Spleen (tissue), 11 donors: ENCODE measurements around the gene FCHO2. TPM values are rescaled to one million over a fixed set of nuclear protein-coding genes. Genes with fewer than 3 reads are reported as not detected.

Experiments used
- DNase-seq: peaks from one replicate; pipeline ENCODE4 v3.0.0-alpha.2; 2020
- H3K27ac ChIP-seq, 8 donors: fragments of 200-600 bp; sonication (generic) in 7 of 8; 1 replicate in 4 of 8; 2 replicates in 4 of 8; pipeline versions ENCODE4 v1.5.0 to v1.8.0; 2016 to 2021; ENCODE audit warnings: inconsistent platforms in 4 of 8, mild to moderate bottlenecking in 4 of 8, moderate library complexity in 1 of 8
- H3K27me3 ChIP-seq, 7 donors: fragments of 200-600 bp; sonication (generic) in 6 of 7; replicated peaks in 1 of 7; 1 replicate in 4 of 7; 2 replicates in 3 of 7; pipeline versions ENCODE4 v1.5.0 to v1.8.0; 2016 to 2021; ENCODE audit warnings: inconsistent platforms in 3 of 7, mild to moderate bottlenecking in 1 of 7
- H3K36me3 ChIP-seq, 6 donors: fragments of 200-600 bp; sonication (generic) in 5 of 6; 1 replicate in 4 of 6; 2 replicates in 2 of 6; pipeline versions ENCODE4 v1.5.0 to v1.8.0; 2016 to 2021; ENCODE audit warnings: inconsistent platforms in 2 of 6
- H3K4me1 ChIP-seq, 6 donors: fragments of 200-600 bp; sonication (generic) in 5 of 6; 1 replicate in 3 of 6; 2 replicates in 3 of 6; pipeline versions ENCODE4 v1.5.0 to v1.8.0; 2016 to 2021; ENCODE audit warnings: inconsistent platforms in 3 of 6
- H3K4me3 ChIP-seq, 8 donors: fragments of 200-600 bp; sonication (generic) in 7 of 8; 1 replicate in 4 of 8; 2 replicates in 4 of 8; pipeline versions ENCODE4 v1.5.0 to v1.8.0; 2016 to 2021; ENCODE audit warnings: inconsistent platforms in 4 of 8, mild to moderate bottlenecking in 4 of 8, moderate library complexity in 2 of 8
- H3K9me3 ChIP-seq, 8 donors: fragments of 200-600 bp; sonication (generic) in 7 of 8; 1 replicate in 4 of 8; 2 replicates in 4 of 8; pipeline versions ENCODE4 v1.5.0 to v1.8.0; 2016 to 2021; ENCODE audit warnings: inconsistent platforms in 4 of 8
- CTCF ChIP-seq, 11 experiments: fragments of 200-600 bp in 7 of 11; fragments of 450-650 bp in 4 of 11; sonication (generic) in 4 of 11; IDR thresholded peaks in 8 of 11; conservative IDR thresholded peaks in 3 of 11; 1 replicate in 7 of 11; 2 replicates in 4 of 11; pipeline versions ENCODE4 v1.4.0 to v1.8.0; 2016 to 2021; ENCODE audit warnings: antibody characterized with exemption in 11 of 11, inconsistent platforms in 4 of 11, mild to moderate bottlenecking in 1 of 11
- POLR2A ChIP-seq, 3 donors: fragments of 450-650 bp; IDR thresholded peaks; one replicate each; pipeline ENCODE4 v1.5.1; 2017; ENCODE audit warnings: antibody characterized with exemption in 3 of 3, mild to moderate bottlenecking in 1 of 3
- POLR2AphosphoS5 ChIP-seq, 3 donors: sonication (generic); formaldehyde crosslinking; IDR thresholded peaks; one replicate each; pipeline ENCODE4 v1.5.1; 2017; ENCODE audit warnings: antibody characterized with exemption in 3 of 3
- WGBS, 5 donors: extraction: QIAGEN DNeasy Blood & Tissue Kit in 3 of 5; methylation state at CpG; one replicate each; pipeline versions ENCODE4 v1.1.5 to v1.1.7; 2013 to 2018; 5-methylcytosine and 5-hydroxymethylcytosine counted together
- intact Hi-C: fragments of 100-400 bp; cut with DNase I; formaldehyde crosslinking; loops from one replicate; pipeline ENCODE4 v1.15.0; 2023; ENCODE audit warnings: low total_unique reads
- polyA plus RNA-seq, 3 donors: library from polyadenylated mRNA; stranded (reverse); fragments of 200-250 nt; gene quantifications; one replicate each; pipeline ENCODE4 v1.2.1, GENCODE V29; 2013
- total RNA-seq, 7 donors: library from RNA; depleted of rRNA in 3 of 7; stranded (reverse); fragments of >200 nt in 3 of 7; fragmentation: NEBNext Ultra II Directional in 4 of 7; extraction: Animal tissue kit (Norgen Biotek cat#: 25700) in 4 of 7; gene quantifications; one replicate each; pipeline versions ENCODE4 v1.1.0 to v1.2.1, GENCODE V29; 2016 to 2021
- donor health status: healthy with polysubstance abuse.
- donor health status: DM: no; HTN: no; CAD: no; lungs with moderate emphysema.
- donor health status: DM: no; HTN: no; CAD: no.
- donor health status: Bipolar disorder and iron deficiency.
- donor health status: healthy.
- donor health status: DM: no; HTN: no; CAD: no.
- donor health status: DM: yes; HTN: yes; CAD: no.

The FCHO2 gene
- total and polyA plus RNA-seq, 10 donors = 5.6 to 86.6 (median 41.2) TPM

- no peak for TF ChIP-seq CTCF (IDR thresholded peaks at IDR 0.05 in 8 of 11, conservative IDR thresholded peaks at IDR 0.05 in 3 of 11)
- TF ChIP-seq POLR2A (IDR thresholded peaks at IDR 0.05) = no peak
- TF ChIP-seq POLR2AphosphoS5 (IDR thresholded peaks at IDR 0.05) = no peak
- intact Hi-C loops = no loop called here
- no peak overlapping the region for H3K27ac ChIP-seq
- H3K4me3 ChIP-seq = no peak overlapping the region
- DNase-seq = no peak
- H3K4me1 ChIP-seq = no peaks in the 10 kb centered on the region
- H3K9me3 ChIP-seq = peaks cover 0 to 23% (median 13%) of the 10 kb centered on the region in 8 donors
- no peaks in the 10 kb centered on the region for H3K27me3 ChIP-seq
- H3K36me3 ChIP-seq = peaks cover 0 to 25% (median 0%) of the 10 kb centered on the region in 6 donors
These were observed 87.2 kb downstream of the FCHO2 start for GRCh38 chr5:73042993-73043392.

- no peak for TF ChIP-seq POLR2A (IDR thresholded peaks at IDR 0.05)
- TF ChIP-seq CTCF (IDR thresholded peaks at IDR 0.05 in 8 of 11, conservative IDR thresholded peaks at IDR 0.05 in 3 of 11) = no peak
- no peak for TF ChIP-seq POLR2AphosphoS5 (IDR thresholded peaks at IDR 0.05)
- intact Hi-C loops = no loop called here
- DNase-seq = no peak
These were observed 88.7 kb downstream of the FCHO2 start for GRCh38 chr5:73044546-73044945.

GRCh38 chr5:73045623-73046022 is 89.8 kb downstream of the FCHO2 start:
- TF ChIP-seq POLR2AphosphoS5 (IDR thresholded peaks at IDR 0.05) (no peak), POLR2A (IDR thresholded peaks at IDR 0.05) (no peak), CTCF (IDR thresholded peaks at IDR 0.05 in 8 of 11, conservative IDR thresholded peaks at IDR 0.05 in 3 of 11) (no peak)
- H3K4me3 ChIP-seq = no peak overlapping the region
- H3K27ac ChIP-seq = peak overlapping the region in 1 of 8 donors; percentile 21

More at GRCh38 chr5:73044546-73044945, 88.7 kb downstream of the FCHO2 start:
- Histone ChIP-seq H3K27me3 (no peaks in the 10 kb centered on the region), H3K4me1 (no peaks in the 10 kb centered on the region), H3K36me3 (peaks cover 0 to 11% (median 0%) of the 10 kb centered on the region in 6 donors), H3K4me3 (no peak overlapping the region), H3K27ac (no peak overlapping the region), H3K9me3 (peaks cover 0 to 23% (median 13%) of the 10 kb centered on the region in 8 donors)

GRCh38 chr5:73061593-73061992 is 105.8 kb downstream of the FCHO2 start:
- no peaks in the 10 kb centered on the region for H3K9me3 ChIP-seq
- H3K4me3 ChIP-seq = no peak overlapping the region
- TF ChIP-seq POLR2AphosphoS5 (IDR thresholded peaks at IDR 0.05) (no peak), CTCF (IDR thresholded peaks at IDR 0.05 in 8 of 11, conservative IDR thresholded peaks at IDR 0.05 in 3 of 11) (no peak), POLR2A (IDR thresholded peaks at IDR 0.05) (no peak)
- no peak for DNase-seq
- H3K4me1 ChIP-seq = no peaks in the 10 kb centered on the region
- H3K27me3 ChIP-seq = no peaks in the 10 kb centered on the region
- WGBS, 5 donors = 87 to 93% (median 92%) methylated on average over 2 of the region's 2 CpGs
- no peak overlapping the region for H3K27ac ChIP-seq
- peaks cover 0 to 43% (median 0%) of the 10 kb centered on the region in 6 donors for H3K36me3 ChIP-seq
- intact Hi-C loops = no loop called here

More at GRCh38 chr5:73045623-73046022, 89.8 kb downstream of the FCHO2 start:
- 74 to 91% (median 86%) methylated on average over 1 of the region's 1 CpG for WGBS, 5 donors
- Histone ChIP-seq H3K27me3 (no peaks in the 10 kb centered on the region), H3K36me3 (peaks cover 0 to 9% (median 2%) of the 10 kb centered on the region in 6 donors), H3K4me1 (no peaks in the 10 kb centered on the region), H3K9me3 (peaks cover 0 to 23% (median 13%) of the 10 kb centered on the region in 8 donors)
- intact Hi-C loops = no loop called here
- DNase-seq = no peak
